SK-MEL-5 (cell line): ENCODE measurements around the gene CDKAL1. TPM values are rescaled to one million over a fixed set of nuclear protein-coding genes. Genes with fewer than 3 reads are reported as not detected.
"Not testable (repeated sequence)": the region's sequence is repeated elsewhere in the genome, so short reads cannot be mapped to it uniquely, and the experiment has no call there.

Source experiments
- DNase-seq: peaks from one replicate; pipeline ENCODE4 v3.0.0-alpha.2; 2016; ENCODE audit warnings: low read depth, low spot score
- in situ Hi-C: cut with HindIII; loops from 2 replicates; pipeline ENCODE4 v1.10.0; 2016; ENCODE audit warnings: low sequenced_read_pairs, high pct_unique_total_duplicates, low pct_unique_long_range_greater_than_20kb
- total RNA-seq: library from RNA; depleted of rRNA; stranded (reverse); fragments of >200 nt; shearing (Covaris generic); gene quantifications from 2 replicates; pipeline ENCODE4 v1.2.3, GENCODE V29; 2014

Gene CDKAL1
- total RNA-seq, 1 experiment from 2014 or later, result 32.7 TPM

GRCh38 chr6:20647585-20647984, 113.3 kb downstream of the CDKAL1 start:
- no peak for DNase-seq
- in situ Hi-C loops, result no loop called here

GRCh38 chr6:20649696-20650470, 115.6 kb downstream of the CDKAL1 start:
- DNase-seq, in situ Hi-C loops: not testable (repeated sequence)

GRCh38 chr6:20652299-20653084, 118.2 kb downstream of the CDKAL1 start:
- in situ Hi-C loops, result no loop called here
- no peak for DNase-seq

- DNase-seq, result no peak
- in situ Hi-C loops, result no loop called here
Measured at GRCh38 chr6:20653085-20653479, 118.8 kb downstream of the CDKAL1 start.

GRCh38 chr6:20655317-20655716, 121.1 kb downstream of the CDKAL1 start:
- DNase-seq, result no peak
- in situ Hi-C loops, result no loop called here

- in situ Hi-C loops, result no loop called here
- no peak for DNase-seq
Measured at GRCh38 chr6:20657274-20657800, 123.1 kb downstream of the CDKAL1 start.

GRCh38 chr6:20658053-20658452, 123.8 kb downstream of the CDKAL1 start:
- DNase-seq, result no peak

GRCh38 chr6:20658516-20658915, 124.3 kb downstream of the CDKAL1 start:
- DNase-seq, result no peak
- in situ Hi-C loops, result no loop called here

More at GRCh38 chr6:20658053-20658452, 123.8 kb downstream of the CDKAL1 start:
- in situ Hi-C loops, result no loop called here

GRCh38 chr6:20660534-20660933, 126.3 kb downstream of the CDKAL1 start:
- in situ Hi-C loops, result no loop called here
- DNase-seq, result no peak

- in situ Hi-C loops, result no loop called here
- DNase-seq, result peak; percentile 85
Measured at GRCh38 chr6:20661721-20662120, 127.5 kb downstream of the CDKAL1 start.

- no peak for DNase-seq
- in situ Hi-C loops, result no loop called here
Measured at GRCh38 chr6:20664250-20664649, 130.0 kb downstream of the CDKAL1 start.

GRCh38 chr6:20665290-20665689, 131.0 kb downstream of the CDKAL1 start:
- no peak for DNase-seq

GRCh38 chr6:20669571-20670314, 135.5 kb downstream of the CDKAL1 start:
- in situ Hi-C loops, result no loop called here
- DNase-seq, result no peak

More at GRCh38 chr6:20665290-20665689, 131.0 kb downstream of the CDKAL1 start:
- in situ Hi-C loops, result no loop called here

GRCh38 chr6:20670750-20671149, 136.5 kb downstream of the CDKAL1 start:
- in situ Hi-C loops, result no loop called here

GRCh38 chr6:20672038-20672437, 137.8 kb downstream of the CDKAL1 start:
- DNase-seq, result no peak
- in situ Hi-C loops, result no loop called here

More at GRCh38 chr6:20670750-20671149, 136.5 kb downstream of the CDKAL1 start:
- DNase-seq, result no peak

GRCh38 chr6:20673458-20673857, 139.2 kb downstream of the CDKAL1 start:
- DNase-seq, result no peak
- in situ Hi-C loops, result no loop called here

GRCh38 chr6:20674664-20675063, 140.4 kb downstream of the CDKAL1 start:
- DNase-seq, result no peak
- in situ Hi-C loops, result no loop called here

GRCh38 chr6:20678831-20679352, 144.6 kb downstream of the CDKAL1 start:
- DNase-seq, result no peak
- in situ Hi-C loops, result no loop called here
